Retinal pigment epithelial cell (primary cell): ENCODE data around the gene RPLP2.
A peak's percentile ranks its signal among the peaks of the same experiment; 100 is the strongest.

Source experiments
- DNase-seq: peaks from one replicate; pipeline ENCODE4 v3.0.0-alpha.2; 2010; ENCODE audit warnings: low read depth
- H3K4me3 ChIP-seq: 2 replicates; pipeline ENCODE4 v1.5.1; 2011; ENCODE audit warnings: mild to moderate bottlenecking, low read length, control low read depth, moderate library complexity
- TF ChIP-seq, protein P1 (sequence below): conservative IDR thresholded peaks from 2 replicates; pipeline ENCODE4 v1.5.1; 2011; ENCODE audit warnings: low read depth, low read length, control low read depth, inconsistent platforms

RPLP2 gene

GRCh38 chr11:774873-775592 lies 34.7 kb upstream of the RPLP2 start:
- H3K4me3 ChIP-seq, result peak overlapping the region; percentile 16
- DNase-seq, result no peak
- TF ChIP-seq, protein P1, sequence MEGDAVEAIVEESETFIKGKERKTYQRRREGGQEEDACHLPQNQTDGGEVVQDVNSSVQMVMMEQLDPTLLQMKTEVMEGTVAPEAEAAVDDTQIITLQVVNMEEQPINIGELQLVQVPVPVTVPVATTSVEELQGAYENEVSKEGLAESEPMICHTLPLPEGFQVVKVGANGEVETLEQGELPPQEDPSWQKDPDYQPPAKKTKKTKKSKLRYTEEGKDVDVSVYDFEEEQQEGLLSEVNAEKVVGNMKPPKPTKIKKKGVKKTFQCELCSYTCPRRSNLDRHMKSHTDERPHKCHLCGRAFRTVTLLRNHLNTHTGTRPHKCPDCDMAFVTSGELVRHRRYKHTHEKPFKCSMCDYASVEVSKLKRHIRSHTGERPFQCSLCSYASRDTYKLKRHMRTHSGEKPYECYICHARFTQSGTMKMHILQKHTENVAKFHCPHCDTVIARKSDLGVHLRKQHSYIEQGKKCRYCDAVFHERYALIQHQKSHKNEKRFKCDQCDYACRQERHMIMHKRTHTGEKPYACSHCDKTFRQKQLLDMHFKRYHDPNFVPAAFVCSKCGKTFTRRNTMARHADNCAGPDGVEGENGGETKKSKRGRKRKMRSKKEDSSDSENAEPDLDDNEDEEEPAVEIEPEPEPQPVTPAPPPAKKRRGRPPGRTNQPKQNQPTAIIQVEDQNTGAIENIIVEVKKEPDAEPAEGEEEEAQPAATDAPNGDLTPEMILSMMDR, result no peak

- peak overlapping the region; percentile 72 for H3K4me3 ChIP-seq
- DNase-seq, result no peak
- TF ChIP-seq, protein P1, result no peak
These were observed 33.6 kb upstream of the RPLP2 start for GRCh38 chr11:776263-776560.

DNA sequence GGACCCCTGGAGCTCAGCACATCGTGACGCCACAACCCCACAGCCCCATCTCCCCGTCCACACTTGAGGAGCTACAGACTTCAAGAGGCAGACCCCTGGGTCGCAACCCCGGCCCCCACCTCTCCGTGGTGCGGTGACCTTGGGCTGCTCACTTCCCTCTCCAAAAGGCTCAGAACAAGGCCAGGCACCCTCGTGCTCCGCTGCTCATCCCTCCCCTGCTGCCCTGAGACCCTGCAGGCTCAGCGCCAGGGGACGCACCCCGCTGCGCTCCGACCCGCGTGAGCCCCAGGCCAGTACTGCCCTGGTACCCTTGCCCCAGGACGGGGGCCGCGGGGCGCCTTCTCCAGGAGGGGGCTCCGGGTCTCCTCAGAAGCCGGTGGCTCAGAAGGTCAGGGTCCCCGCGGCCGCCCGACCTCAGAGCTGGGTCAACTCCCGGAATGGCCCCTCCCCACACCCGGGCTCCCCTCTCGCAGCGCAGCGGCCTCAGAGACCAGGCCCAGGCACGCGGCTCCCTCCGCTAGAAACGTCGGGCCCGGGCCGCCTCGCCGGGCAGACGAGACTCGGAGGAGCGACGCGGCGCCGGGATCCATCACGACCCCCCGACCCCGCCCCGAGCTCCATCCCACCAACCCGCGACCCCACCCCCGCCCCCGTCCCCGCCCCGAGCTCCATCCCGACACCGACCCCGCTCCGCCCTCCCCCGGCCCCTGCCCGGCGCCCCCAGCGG lies 33.0 kb upstream of the RPLP2 start:
- peak overlapping the region; percentile 72 for H3K4me3 ChIP-seq
- no peak for DNase-seq
- TF ChIP-seq, protein P1, result no peak

DNA sequence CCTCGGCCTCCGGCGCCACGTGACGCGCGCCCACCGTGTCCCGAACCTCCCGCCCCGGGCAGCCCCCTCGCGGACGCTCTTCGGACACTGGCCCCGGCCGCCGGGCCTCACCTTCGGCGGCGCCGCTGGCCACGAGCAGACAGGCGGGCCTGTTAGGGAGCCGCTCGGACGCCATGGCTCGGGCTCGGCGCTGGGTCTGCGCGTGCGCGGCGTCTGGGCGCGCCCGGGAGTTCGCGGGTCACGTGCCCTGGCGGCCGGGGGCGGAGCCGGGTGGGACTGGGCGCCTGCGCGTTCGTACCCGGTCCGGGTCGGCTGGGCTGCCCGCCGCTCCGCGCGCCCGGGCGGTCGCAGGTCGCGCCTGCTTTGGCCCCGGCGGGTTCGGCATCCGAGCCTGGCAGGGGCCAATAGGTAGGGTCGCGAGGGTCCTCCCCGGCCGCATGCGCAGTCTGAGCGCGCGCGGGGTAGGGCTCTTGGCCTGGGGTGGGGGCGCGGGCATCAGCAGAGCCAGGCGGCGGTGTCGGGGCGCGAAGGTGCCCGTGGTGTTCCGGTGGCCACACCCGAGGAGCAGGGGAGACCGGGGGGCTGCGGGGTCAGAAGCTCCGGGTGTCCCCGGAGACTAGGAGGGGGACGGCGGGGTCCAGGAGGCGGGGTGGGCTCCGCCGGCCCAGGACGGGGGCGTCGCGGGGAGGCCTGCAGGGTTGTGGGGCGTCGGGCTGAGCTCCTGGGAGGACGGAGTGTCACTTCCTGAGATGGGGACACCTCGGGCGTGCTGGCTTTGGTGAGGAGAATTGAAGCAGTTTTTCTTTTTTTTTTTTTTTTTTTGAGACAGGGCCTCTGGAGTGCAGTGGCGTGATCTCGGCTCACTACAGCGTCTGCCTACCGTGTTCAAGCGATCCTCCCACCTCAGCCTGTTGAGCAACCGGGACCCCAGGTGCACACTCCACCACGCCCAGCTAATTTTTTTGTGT lies 32.2 kb upstream of the RPLP2 start, which contains the start of gene GATD1:
TSS of gene GATD1 (minus strand) at position 200 of the 968 bp plus-strand sequence. CDS start at position 175, 25 bp downstream.
- TF ChIP-seq, protein P1, result no peak
- DNase-seq, result no peak
- peak within 1 kb of the TSS; percentile 72 for H3K4me3 ChIP-seq

DNA sequence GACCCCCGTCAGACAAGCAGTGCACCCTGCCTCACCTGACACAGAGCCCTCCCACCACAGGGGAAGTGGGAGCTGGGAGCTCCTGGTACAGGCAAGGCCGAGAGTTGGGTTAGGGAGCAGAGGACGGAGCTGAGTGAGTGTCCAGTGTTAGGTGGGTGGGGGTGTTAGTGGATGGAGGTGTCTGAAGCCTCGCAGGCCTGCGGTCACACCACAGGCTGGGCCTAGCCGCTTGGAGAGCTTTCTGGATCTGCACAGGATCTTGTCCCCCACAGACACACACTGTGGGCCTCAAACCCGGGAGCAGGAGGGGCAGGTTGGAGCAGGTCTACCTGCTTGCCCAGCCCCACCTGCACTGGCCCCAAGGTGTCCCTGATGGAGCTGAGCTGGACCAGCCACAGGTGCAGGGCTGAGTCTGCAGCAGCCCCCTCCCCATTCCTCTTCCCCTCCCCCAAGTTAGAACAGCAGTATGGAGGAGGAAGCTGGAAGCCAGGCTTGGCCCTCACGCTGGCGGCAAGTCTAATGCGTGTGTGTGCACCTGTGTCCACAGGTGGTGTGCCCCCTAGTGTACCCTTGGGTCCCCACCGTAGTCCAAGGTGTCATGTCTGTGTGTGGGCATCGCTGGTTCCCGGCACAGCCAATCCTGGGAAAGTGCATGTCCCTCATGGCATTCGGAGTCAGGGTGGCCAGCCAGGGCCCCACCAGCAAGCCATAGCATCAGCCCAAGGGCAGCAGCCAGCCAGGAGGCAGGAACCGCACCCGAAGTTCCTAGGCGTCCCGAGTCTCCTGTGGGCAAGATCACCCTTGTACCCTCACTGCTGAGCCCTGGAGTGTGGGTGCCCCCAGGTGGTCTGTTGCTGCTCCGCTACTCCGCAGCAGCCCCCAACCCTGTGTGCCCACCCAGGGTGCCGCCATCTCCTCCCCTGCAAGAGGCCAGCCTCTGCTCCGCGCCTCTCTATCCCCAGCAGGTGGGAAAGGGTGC lies 30.5 kb upstream of the RPLP2 start:
- H3K4me3 ChIP-seq, result no peak overlapping the region
- DNase-seq, result no peak
- TF ChIP-seq, protein P1, result no peak

DNA sequence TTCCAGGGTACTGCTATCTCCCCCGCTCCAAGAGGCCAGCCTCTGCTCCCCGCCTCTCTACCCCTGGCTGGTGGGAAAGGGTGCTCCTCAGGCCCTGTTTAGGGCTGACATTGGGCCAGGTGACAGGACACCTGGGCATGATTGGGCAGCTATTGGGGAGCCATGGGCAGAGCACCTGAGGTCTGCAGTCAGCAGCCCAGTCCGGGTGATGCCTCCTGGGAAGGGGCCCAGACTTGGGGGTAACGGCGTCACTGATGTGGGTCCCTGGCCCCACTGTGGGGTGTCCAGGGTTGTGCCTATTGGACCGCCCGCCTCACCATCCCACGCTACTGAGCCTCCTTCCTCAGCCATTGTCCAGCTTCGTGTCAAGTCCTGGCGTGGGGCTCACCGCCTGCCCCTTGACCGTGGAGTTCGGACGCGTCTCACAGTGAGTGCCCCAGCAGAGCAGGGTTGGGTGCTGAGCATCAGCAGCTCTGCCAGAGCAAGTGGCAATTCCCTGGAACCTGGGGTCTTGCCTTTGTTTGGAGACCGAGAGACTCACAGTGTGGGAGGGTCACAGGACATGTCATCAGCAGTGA lies 29.7 kb upstream of the RPLP2 start:
- H3K4me3 ChIP-seq, result no peak overlapping the region

More for the DNA sequence above, 29.7 kb upstream of the RPLP2 start:
- no peak for DNase-seq
- TF ChIP-seq, protein P1, result no peak
